ENCODE results near the gene RPS15. TPM values are rescaled to one million over a fixed set of nuclear protein-coding genes. Genes with fewer than 3 reads are reported as not detected.
A peak's percentile ranks its signal among the peaks of the same experiment; 100 is the strongest.

RPS15 gene
- total and polyA plus RNA-seq, 9 of the 15 experiments (the other 6 are each of a cell fraction or from before 2014, with no cell fraction given), result 605 to 2,791 (median 957) TPM

GRCh38 chr19:1408300-1409203, 29.6 kb upstream of the RPS15 start (continued):
- peak; percentile 81 for TF ChIP-seq MYC (IDR thresholded peaks at IDR 0.05; ENCODE audit: low read depth, low read length)
- 0 out of 2 replicates have a peak, but pooled peaks have one; percentile 27 for TF ChIP-seq MYC (CRISPR knock-in tag; IDR thresholded peaks at IDR 0.05; ENCODE audit: borderline replicate concordance, low read depth)
- peak; percentile 58; the same call in 1 of the 2 replicates for TF ChIP-seq KAT7 (CRISPR knock-in tag; IDR thresholded peaks at IDR 0.05; ENCODE audit: borderline replicate concordance)
- TF ChIP-seq, protein P1, sequence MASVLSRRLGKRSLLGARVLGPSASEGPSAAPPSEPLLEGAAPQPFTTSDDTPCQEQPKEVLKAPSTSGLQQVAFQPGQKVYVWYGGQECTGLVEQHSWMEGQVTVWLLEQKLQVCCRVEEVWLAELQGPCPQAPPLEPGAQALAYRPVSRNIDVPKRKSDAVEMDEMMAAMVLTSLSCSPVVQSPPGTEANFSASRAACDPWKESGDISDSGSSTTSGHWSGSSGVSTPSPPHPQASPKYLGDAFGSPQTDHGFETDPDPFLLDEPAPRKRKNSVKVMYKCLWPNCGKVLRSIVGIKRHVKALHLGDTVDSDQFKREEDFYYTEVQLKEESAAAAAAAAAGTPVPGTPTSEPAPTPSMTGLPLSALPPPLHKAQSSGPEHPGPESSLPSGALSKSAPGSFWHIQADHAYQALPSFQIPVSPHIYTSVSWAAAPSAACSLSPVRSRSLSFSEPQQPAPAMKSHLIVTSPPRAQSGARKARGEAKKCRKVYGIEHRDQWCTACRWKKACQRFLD (CRISPR knock-in tag; IDR thresholded peaks at IDR 0.05), result 0 out of 2 replicates have a peak, but pooled peaks have one; percentile 52
- TF ChIP-seq MNT (conservative IDR thresholded peaks at IDR 0.05), result peak; percentile 86 to 89
- no peak for TF ChIP-seq MCM5 (IDR thresholded peaks at IDR 0.05; ENCODE audit: low read depth)
- TF ChIP-seq, protein P2, sequence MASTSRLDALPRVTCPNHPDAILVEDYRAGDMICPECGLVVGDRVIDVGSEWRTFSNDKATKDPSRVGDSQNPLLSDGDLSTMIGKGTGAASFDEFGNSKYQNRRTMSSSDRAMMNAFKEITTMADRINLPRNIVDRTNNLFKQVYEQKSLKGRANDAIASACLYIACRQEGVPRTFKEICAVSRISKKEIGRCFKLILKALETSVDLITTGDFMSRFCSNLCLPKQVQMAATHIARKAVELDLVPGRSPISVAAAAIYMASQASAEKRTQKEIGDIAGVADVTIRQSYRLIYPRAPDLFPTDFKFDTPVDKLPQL (IDR thresholded peaks at IDR 0.05; ENCODE audit: extremely low read depth, insufficient read length), result no peak
- peak; percentile 87 for TF ChIP-seq MAX (CRISPR knock-in tag; IDR thresholded peaks at IDR 0.05)
- TF ChIP-seq E2F3 (CRISPR knock-in tag; IDR thresholded peaks at IDR 0.05), result peak; percentile 70; the same call in 1 of the 2 replicates
- no peak for TF ChIP-seq ELF2 (CRISPR knock-in tag; IDR thresholded peaks at IDR 0.05)
- TF ChIP-seq MTA1 (IDR thresholded peaks at IDR 0.05; ENCODE audit: borderline replicate concordance), result no peak
- peak; percentile 4; the same call in 1 of the 2 replicates for TF ChIP-seq PHF8 (IDR thresholded peaks at IDR 0.05; ENCODE audit: borderline replicate concordance, low read length)
- TF ChIP-seq CREM (IDR thresholded peaks at IDR 0.05; ENCODE audit: low read depth), result peak; percentile 3; the same call in 1 of the 2 replicates
- no peak for TF ChIP-seq ZC3H4 (CRISPR knock-in tag; IDR thresholded peaks at IDR 0.05; ENCODE audit: borderline replicate concordance)
- TF ChIP-seq, protein P3, sequence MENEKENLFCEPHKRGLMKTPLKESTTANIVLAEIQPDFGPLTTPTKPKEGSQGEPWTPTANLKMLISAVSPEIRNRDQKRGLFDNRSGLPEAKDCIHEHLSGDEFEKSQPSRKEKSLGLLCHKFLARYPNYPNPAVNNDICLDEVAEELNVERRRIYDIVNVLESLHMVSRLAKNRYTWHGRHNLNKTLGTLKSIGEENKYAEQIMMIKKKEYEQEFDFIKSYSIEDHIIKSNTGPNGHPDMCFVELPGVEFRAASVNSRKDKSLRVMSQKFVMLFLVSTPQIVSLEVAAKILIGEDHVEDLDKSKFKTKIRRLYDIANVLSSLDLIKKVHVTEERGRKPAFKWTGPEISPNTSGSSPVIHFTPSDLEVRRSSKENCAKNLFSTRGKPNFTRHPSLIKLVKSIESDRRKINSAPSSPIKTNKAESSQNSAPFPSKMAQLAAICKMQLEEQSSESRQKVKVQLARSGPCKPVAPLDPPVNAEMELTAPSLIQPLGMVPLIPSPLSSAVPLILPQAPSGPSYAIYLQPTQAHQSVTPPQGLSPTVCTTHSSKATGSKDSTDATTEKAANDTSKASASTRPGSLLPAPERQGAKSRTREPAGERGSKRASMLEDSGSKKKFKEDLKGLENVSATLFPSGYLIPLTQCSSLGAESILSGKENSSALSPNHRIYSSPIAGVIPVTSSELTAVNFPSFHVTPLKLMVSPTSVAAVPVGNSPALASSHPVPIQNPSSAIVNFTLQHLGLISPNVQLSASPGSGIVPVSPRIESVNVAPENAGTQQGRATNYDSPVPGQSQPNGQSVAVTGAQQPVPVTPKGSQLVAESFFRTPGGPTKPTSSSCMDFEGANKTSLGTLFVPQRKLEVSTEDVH (IDR thresholded peaks at IDR 0.05; ENCODE audit: low read depth, partially characterized antibody), result no peak
- 0 out of 2 replicates have a peak, but pooled peaks have one; percentile 34 for TF ChIP-seq ETS1 (conservative IDR thresholded peaks at IDR 0.05; ENCODE audit: control insufficient read depth, low read depth, low read length)
- peak in 1 of 2 experiments; percentile 24; a peak in 1 of 4 replicates for TF ChIP-seq FOXK2 (conservative IDR thresholded peaks at IDR 0.05 in 1 of 2, IDR thresholded peaks at IDR 0.05 in 1 of 2; ENCODE audit: low read depth in 2 of 2)

All from K562 (cell line).